T-helper 2 cell treated with Interferon-gamma antibody and Interleukin-4, amounts not matched to agents 100 ng/mL and 5 ng/mL, for 36 hours (primary cell): ENCODE data around the gene KLHL12. TPM values are rescaled to one million over a fixed set of nuclear protein-coding genes. Genes with fewer than 3 reads are reported as not detected.

Source experiments
- intact Hi-C: fragments of 100-400 bp; cut with micrococcal nuclease; formaldehyde crosslinking; loops from one replicate; pipeline ENCODE4 v1.15.1; 2023
- total RNA-seq: library from RNA; stranded (reverse); gene quantifications from 2 replicates; pipeline ENCODE4 v1.2.3, GENCODE V29; 2022

KLHL12 gene
- 29.6 and 30.9 TPM in 2 replicates for total RNA-seq

GRCh38 chr1:202926581-202927491 is at the start of gene KLHL12:
Gene KLHL12 (minus strand): TSS chr1:202927234. CDS start chr1:202925162, 2,072 bp downstream.
- intact Hi-C loops, result loop anchor here (1.0 to 5.0 kb wide), 7 partner anchors 31 to 579 kb away; partner anchors contain the start of genes ADIPOR1, KDM5B, PPP1R12B and TMEM183A

- intact Hi-C loops, result no loop called here
Observed at GRCh38 chr1:202976633-202977032, 49.6 kb upstream of the KLHL12 start.

- intact Hi-C loops, result no loop called here
Observed at GRCh38 chr1:202974856-202975255, 47.8 kb upstream of the KLHL12 start.

- intact Hi-C loops, result no loop called here
Observed at GRCh38 chr1:202972046-202972445, 45.0 kb upstream of the KLHL12 start.

- intact Hi-C loops, result loop anchor here (1.0 to 2.0 kb wide), 3 partner anchors 16 to 42 kb away; partner anchors contain the start of gene KLHL12
Observed at GRCh38 chr1:202968895-202969295, 41.9 kb upstream of the KLHL12 start.

- intact Hi-C loops, result loop anchor here (2.0 kb wide), 2 partner anchors 30 to 42 kb away; partner anchors contain the start of gene KLHL12
Observed at GRCh38 chr1:202968351-202968750, 41.3 kb upstream of the KLHL12 start.

- intact Hi-C loops, result loop anchor here (1.0 to 2.0 kb wide), 5 partner anchors 9 to 79 kb away; partner anchors contain the start of genes ADIPOR1, KLHL12, PPFIA4 and RABIF
Observed at GRCh38 chr1:202967684-202968281, 40.7 kb upstream of the KLHL12 start.

GRCh38 chr1:202966006-202966898 is 39.2 kb upstream of the KLHL12 start:
- intact Hi-C loops, result loop anchor here (2.0 kb wide), 2 partner anchors 61 to 77 kb away; partner anchors contain the start of genes PPFIA4 and RABIF

GRCh38 chr1:202965422-202965821 is 38.4 kb upstream of the KLHL12 start:
- intact Hi-C loops, result no loop called here

GRCh38 chr1:202964791-202965410 is 37.9 kb upstream of the KLHL12 start:
- intact Hi-C loops, result no loop called here

- intact Hi-C loops, result no loop called here
Observed at GRCh38 chr1:202961220-202961880, 34.3 kb upstream of the KLHL12 start.

- intact Hi-C loops, result loop anchor here (2.0 to 10.0 kb wide), 4 partner anchors 48 to 1453 kb away; partner anchors contain the start of genes PPP1R12B, PPP1R15B, TMEM183A and UBE2T
Observed at GRCh38 chr1:202959276-202959620, 32.2 kb upstream of the KLHL12 start.

GRCh38 chr1:202958544-202959275 is 31.7 kb upstream of the KLHL12 start:
- intact Hi-C loops, result loop anchor here (1.0 to 10.0 kb wide), 8 partner anchors 9 to 1454 kb away; partner anchors contain the start of genes CYB5R1, KLHL12, PPFIA4 and PPP1R12B

GRCh38 chr1:202957733-202958543 is 30.9 kb upstream of the KLHL12 start, which contains the start of gene ADIPOR1:
Gene ADIPOR1 (minus strand): TSS chr1:202958312. CDS start chr1:202951070, 7,242 bp downstream.
- intact Hi-C loops, result loop anchor here (1.0 to 10.0 kb wide), 8 partner anchors 9 to 1454 kb away; partner anchors contain the start of genes CYB5R1, KLHL12, PPFIA4 and PPP1R12B

- intact Hi-C loops, result loop anchor here (5.0 to 10.0 kb wide), 2 partner anchors 612 to 1455 kb away; partner anchors contain the start of genes PPP1R12B, PPP1R15B and UBE2T
Observed at GRCh38 chr1:202956969-202957368, 29.9 kb upstream of the KLHL12 start.

GRCh38 chr1:202954057-202954745 is 27.2 kb upstream of the KLHL12 start:
- intact Hi-C loops, result loop anchor here (10.0 kb wide), 1 partner anchor 609 kb away; the partner anchor contains the start of genes PPP1R12B and UBE2T

- intact Hi-C loops, result loop anchor here (1.0 to 10.0 kb wide), 2 partner anchors 16 to 609 kb away; partner anchors contain the start of genes PPP1R12B and UBE2T
Observed at GRCh38 chr1:202953392-202953791, 26.4 kb upstream of the KLHL12 start.
